HG02970 (cell line): ENCODE data around the gene QRICH2.
A peak's percentile ranks its signal among the peaks of the same experiment; 100 is the strongest.

Experiments
- ATAC-seq: cut with Tn5 transposase; IDR thresholded peaks from one replicate; pipeline ENCODE4 v1.9.1; 2021; ENCODE audit warnings: mild to moderate bottlenecking, moderate library complexity, moderate number of reproducible peaks; ENCODE audit not compliant: unreplicated experiment, low FRiP score

QRICH2 gene

GRCh38 chr17:76279742-76280287, 28.3 kb downstream of the QRICH2 start:
- ATAC-seq, result no peak

- peak; percentile 45 for ATAC-seq
Measured at GRCh38 chr17:76278952-76279741, 28.9 kb downstream of the QRICH2 start.

DNA sequence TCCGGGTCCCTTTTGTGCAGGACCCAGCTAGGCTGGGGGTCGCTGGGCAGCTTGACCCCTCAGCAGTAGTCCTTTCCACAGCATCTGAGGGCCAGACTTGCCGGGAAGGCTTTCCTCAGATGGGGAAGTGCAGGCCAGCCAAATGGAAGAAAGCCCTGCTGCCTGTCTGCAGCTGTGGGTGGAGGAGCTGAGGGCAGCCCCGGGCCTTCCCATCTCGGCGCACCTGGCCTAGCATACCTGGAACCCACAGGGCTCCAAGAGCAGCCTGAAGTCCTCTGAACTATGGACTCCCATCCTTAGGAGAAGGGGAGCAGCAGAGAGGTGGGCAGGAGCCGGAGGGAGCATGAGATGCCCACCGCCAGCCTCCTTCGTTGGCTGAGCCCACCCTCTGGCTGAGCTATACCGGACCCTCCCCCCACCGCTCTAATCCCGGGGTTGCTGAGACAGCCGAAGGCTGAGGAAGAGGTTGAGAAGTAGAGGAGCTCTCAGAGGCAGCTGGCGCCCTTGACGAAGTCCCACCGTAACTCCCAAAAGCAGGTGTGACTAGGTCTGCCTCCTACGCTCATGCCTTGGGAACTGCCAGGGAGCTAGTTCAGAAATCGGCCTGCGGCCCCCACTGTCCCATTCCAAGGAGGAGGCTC, 29.7 kb downstream of the QRICH2 start:
- ATAC-seq, result no peak

- ATAC-seq, result no peak
Measured at GRCh38 chr17:76277300-76278267, 30.5 kb downstream of the QRICH2 start.

- ATAC-seq, result no peak
Measured at GRCh38 chr17:76276461-76277299, 31.4 kb downstream of the QRICH2 start.

GRCh38 chr17:76276069-76276431, 32.0 kb downstream of the QRICH2 start:
- ATAC-seq, result no peak

DNA sequence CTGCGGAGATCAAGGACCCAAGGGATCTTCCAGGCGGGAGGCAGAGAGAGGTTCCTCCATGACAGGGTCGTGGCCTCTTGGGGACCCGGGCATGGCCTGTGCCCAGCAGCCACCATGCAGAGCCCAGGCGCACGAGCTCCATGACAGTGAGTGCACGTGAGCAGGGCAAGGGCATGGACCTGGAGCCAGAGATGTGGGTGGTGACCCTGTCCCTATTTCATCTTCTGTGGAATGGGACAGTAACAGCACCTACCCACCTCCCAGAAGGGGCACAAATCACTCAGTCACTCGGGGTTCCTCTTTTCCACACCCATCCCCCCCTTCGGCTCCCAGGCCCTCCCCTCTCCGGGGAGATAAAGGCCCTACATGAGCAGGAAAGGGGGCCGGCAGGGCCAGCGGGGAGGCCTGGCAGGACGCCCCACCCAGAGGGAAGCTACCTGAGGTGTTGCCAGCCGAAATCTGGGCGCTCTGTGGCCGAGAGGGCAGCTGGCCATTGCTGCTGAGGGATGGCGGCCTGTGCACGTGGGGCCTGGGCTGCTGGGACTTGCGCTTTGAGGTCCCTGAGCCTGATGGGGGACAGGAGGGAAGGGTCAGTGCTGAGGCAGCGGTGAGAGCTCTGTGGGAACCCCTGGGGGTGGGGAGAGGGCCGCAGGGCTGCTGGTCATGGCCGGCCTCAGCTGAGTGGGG, 32.6 kb downstream of the QRICH2 start:
- ATAC-seq, result no peak

- no peak for ATAC-seq
Measured at GRCh38 chr17:76274112-76274956, 33.7 kb downstream of the QRICH2 start.

DNA sequence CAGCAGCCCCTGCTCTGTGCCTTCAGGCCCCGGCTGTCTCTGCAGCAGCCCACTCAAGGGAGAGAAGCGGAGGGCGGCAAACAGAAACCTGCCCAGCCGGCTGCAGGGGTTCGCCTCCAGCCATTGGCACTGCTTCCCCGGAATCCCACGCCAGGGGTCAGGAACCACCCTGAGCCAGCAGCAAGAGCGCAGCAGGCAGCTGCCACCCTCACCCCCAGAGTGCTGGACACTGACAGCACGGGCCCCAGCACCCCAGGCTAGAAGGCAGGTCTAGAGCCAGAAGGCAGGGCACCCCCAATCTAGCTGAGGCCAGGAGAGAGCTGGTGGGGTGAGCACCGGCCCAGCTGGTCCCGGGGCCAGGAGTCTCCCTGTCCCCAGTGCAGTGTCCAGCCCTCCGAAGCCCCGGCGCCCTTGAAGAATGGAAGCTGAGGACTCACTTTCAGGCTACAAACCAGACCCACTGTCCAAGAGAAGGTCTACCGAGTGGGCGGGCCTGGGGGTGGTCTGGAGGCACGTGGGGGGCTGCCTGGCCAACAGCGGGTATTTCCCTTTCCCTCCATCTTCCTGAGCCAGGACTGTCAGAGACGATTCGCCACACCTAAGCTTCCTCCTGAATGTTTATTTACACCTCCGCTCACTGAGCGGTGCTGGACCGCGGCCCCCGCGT, 34.5 kb downstream of the QRICH2 start:
- ATAC-seq, result no peak

- peak; percentile 9 for ATAC-seq
Measured at GRCh38 chr17:76272541-76273444, 35.3 kb downstream of the QRICH2 start.

DNA sequence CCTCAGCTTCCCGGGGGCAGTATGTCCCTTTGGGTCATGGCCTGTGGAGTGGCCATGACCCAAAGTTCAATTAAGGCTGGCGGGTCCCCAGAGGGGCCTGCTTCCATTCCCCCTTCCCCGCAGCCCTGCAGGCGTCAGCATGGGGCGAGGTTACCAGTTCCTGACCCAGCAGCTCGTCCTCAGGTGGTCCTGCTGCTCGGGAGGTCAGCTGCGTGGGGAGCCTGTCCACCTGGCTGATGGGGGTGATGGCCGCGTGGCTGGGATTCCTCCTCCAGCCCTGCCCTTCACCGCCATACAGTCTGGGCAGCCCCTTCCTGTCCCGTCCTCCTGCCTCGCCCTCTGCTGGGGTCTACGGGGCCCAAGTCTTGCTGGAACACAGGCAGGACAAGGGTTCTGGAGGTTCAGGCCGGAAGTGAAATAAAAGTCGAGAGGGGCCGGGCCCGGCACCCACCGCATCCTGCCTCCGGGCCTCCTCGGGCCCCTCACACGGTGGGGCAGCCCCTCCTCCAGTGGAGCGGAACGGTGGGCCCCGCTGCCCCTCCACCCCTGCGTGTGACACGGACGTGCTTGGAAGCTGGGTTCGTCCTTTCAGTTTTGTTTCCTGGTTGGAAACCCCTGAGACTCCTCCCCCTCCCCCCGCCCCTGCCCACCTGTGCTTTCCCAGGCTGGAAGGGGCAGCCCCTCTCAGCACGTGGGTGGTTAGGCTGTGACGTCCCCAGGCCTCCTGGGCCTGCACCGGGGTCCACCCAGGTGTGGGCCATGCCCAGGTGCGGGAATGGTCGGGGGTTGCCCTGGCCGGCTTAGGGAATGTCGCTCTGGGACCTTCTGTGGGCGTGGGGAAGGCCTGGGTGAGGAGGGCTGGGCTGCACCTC, 36.2 kb downstream of the QRICH2 start:
- peak; percentile 43 for ATAC-seq

DNA sequence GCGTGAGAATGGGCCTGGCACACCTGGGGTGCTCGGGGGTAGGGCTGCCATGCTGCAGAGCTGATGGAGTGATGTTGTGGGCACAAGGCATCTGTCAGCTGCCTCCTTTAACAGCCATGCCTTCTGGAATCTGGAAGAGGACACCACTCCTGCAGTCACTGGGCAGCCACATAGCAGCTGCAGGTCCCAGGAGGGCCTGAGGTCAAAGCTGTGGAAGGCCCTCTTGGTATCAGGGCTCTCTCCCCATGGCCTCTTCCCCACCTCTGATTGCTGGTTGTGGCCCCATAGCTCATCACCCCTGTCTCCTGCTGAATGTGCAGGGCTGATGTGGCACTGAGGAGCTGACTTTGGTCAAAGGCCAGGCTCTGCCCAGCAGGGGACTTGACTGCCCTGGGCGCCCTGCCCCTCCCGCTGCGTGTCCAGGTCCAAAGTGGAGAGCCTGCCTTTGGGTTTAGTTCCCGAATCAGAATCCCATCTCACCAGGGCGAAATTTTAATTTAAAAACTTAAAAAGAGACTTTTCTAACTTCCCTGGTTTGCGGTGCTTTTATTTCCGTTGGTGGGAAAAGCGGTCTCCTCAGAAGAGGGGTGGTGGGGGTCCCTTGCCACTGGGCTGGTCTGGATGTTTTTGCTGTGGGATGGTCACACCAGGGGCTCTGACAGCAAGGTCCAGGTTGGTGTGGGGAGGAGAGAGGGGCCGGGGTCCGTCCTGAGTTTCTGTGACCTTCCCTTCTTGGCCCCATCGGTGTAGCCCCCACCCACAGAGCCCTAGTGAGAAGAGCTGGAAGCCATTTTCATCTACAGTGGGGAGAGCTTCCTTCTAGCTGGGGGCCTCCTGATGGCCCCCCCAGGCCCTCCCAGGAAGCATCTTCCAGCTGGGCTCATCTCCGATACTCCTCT, 37.1 kb downstream of the QRICH2 start:
- ATAC-seq, result no peak

- ATAC-seq, result no peak
Measured at GRCh38 chr17:76270127-76270592, 37.9 kb downstream of the QRICH2 start.
